Measurements from ENCODE around the gene VWA7.

- no peak for TF ChIP-seq GATA2 (IDR thresholded peaks at IDR 0.05; ENCODE audit: low read depth, low read length)
- no peak for TF ChIP-seq GATA3 (IDR thresholded peaks at IDR 0.05; ENCODE audit: low read depth, low read length)
Measured at GRCh38 chr6:31750411-31751022, 26.6 kb downstream of the VWA7 start.

Measured in SH-SY5Y (cell line).